ENCODE data around the gene WRAP73. TPM values are rescaled to one million over a fixed set of nuclear protein-coding genes. Genes with fewer than 3 reads are reported as not detected.

WRAP73 gene
- total RNA-seq, 1 donor from 2014 or later, result 15.5 TPM

DNA sequence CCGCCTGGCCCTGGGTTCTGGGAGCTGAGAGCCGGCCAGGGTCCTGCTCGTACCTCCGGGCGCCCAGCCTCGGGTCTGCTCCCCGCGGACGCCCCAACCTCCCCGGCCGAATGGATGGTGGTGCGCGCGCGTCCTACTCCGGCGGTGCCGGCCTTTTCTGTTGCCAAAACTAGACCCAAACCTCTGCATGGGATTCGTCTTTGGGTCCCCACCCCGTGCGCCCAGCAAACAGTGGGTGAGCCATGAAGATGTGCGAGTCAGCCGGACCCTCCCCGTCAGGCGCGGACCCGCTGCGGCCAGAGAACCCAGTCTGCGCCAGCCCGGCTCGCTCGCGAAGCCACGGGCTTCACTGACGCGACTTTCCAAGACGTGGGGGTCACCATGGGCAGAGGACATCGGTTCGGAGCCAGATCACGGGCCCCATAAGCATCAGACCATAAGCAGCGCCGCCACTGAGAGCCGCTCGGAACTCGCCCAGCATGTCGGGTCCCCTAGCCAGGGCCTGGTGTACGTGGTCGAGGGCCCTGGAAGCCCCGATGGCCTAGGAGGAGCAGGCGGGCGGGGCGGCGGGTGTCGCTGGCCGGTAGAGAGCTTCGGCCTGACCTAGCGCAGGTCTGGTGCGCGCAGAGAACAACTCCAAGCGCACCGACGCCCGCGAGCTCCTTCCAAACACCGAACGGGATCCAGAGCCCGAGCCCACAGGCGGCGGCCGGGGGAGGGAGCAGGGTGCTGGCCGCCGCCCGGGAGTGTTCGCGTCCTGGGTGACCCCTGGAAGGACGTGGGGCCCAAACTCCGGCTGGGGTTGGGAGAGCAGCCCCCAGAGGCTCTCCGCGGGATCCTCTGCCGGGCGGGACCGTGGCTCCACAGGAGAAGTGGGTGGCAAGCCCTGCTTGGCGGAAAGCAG is 1.4 kb upstream of the WRAP73 start:
- Mint-ChIP-seq H3K27ac (ENCODE audit: unreplicated experiment) (no peak overlapping the region), H3K9me3 (ENCODE audit: low read depth) (no peaks in the 10 kb centered on the region), H3K27me3 (ENCODE audit: low read depth) (peaks cover 36% of the 10 kb centered on the region), H3K4me1 (ENCODE audit: low read depth) (peaks cover 16% of the 10 kb centered on the region), H3K36me3 (ENCODE audit: low read depth) (peaks cover 5% of the 10 kb centered on the region), H3K4me3 (ENCODE audit: unreplicated experiment) (peak overlapping the region; percentile 40)
- peak; percentile 81 for DNase-seq (ENCODE audit: low spot score)
- TF ChIP-seq CTCF (IDR thresholded peaks at IDR 0.05), result no peak

GRCh38 chr1:3650248-3651025 is 534 bp upstream of the WRAP73 start:
- Mint-ChIP-seq H3K27ac (ENCODE audit: unreplicated experiment) (no peak overlapping the region), H3K9me3 (ENCODE audit: low read depth) (no peaks in the 10 kb centered on the region), H3K36me3 (ENCODE audit: low read depth) (peaks cover 7% of the 10 kb centered on the region), H3K4me3 (ENCODE audit: unreplicated experiment) (peak overlapping the region; percentile 69), H3K27me3 (ENCODE audit: low read depth) (peaks cover 31% of the 10 kb centered on the region), H3K4me1 (ENCODE audit: low read depth) (peaks cover 16% of the 10 kb centered on the region)
- DNase-seq (ENCODE audit: low spot score), result no peak
- TF ChIP-seq CTCF (IDR thresholded peaks at IDR 0.05), result no peak

- peaks cover 13% of the 10 kb centered on the region for H3K36me3 Mint-ChIP-seq (ENCODE audit: low read depth)
- peaks cover 7% of the 10 kb centered on the region for H3K27me3 Mint-ChIP-seq (ENCODE audit: low read depth)
- no peak overlapping the region for H3K27ac Mint-ChIP-seq (ENCODE audit: unreplicated experiment)
- no peak for TF ChIP-seq CTCF (IDR thresholded peaks at IDR 0.05)
- no peak overlapping the region for H3K4me3 Mint-ChIP-seq (ENCODE audit: unreplicated experiment)
- peaks cover 16% of the 10 kb centered on the region for H3K4me1 Mint-ChIP-seq (ENCODE audit: low read depth)
- DNase-seq (ENCODE audit: low spot score), result no peak
- H3K9me3 Mint-ChIP-seq (ENCODE audit: low read depth), result no peaks in the 10 kb centered on the region
Measured at GRCh38 chr1:3646596-3646995, 3.3 kb downstream of the WRAP73 start.

DNA sequence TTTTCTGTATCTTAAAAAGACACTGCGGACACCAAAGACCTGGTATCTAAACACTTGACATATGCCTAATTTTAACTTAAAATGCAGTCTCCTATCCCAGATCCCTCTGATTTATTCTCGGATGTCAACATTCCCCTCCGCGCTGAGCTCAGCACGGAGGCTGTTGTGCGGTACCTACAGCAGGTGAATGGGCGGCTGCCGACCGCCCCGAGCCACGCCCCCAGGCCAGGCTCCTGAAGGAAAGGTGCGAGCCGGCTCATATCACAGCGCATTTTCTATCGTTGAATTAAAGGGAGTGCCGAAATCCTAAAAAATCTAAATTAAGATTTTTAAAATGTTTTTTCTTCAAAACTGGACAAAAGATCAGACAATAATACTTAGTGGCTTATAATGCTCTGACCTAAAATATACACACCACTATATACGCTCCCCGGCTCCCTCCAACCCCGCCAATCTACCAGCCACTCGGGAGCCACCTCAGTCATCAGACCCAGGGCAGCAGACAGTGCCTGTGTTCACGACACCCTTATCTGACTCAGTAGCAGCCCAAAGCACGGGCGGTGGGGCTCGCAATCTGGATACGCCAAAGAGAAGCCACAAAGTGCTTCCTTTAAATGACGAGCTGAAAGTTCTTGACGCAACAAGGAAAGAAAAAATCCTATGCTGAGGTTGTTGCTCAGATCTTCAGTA is 4.1 kb downstream of the WRAP73 start:
- no peak for TF ChIP-seq CTCF (IDR thresholded peaks at IDR 0.05)
- Mint-ChIP-seq H3K4me3 (ENCODE audit: unreplicated experiment) (no peak overlapping the region), H3K27ac (ENCODE audit: unreplicated experiment) (no peak overlapping the region)

GRCh38 chr1:3645247-3645646 is 4.7 kb downstream of the WRAP73 start:
- peaks cover 16% of the 10 kb centered on the region for H3K4me1 Mint-ChIP-seq (ENCODE audit: low read depth)
- H3K36me3 Mint-ChIP-seq (ENCODE audit: low read depth), result peaks cover 14% of the 10 kb centered on the region
- H3K27ac Mint-ChIP-seq (ENCODE audit: unreplicated experiment), result no peak overlapping the region
- H3K9me3 Mint-ChIP-seq (ENCODE audit: low read depth), result no peaks in the 10 kb centered on the region
- H3K4me3 Mint-ChIP-seq (ENCODE audit: unreplicated experiment), result no peak overlapping the region
- DNase-seq (ENCODE audit: low spot score), result no peak
- no peak for TF ChIP-seq CTCF (IDR thresholded peaks at IDR 0.05)
- peaks cover 2% of the 10 kb centered on the region for H3K27me3 Mint-ChIP-seq (ENCODE audit: low read depth)

More for the DNA sequence above, 4.1 kb downstream of the WRAP73 start:
- Mint-ChIP-seq H3K27me3 (ENCODE audit: low read depth) (peaks cover 4% of the 10 kb centered on the region), H3K4me1 (ENCODE audit: low read depth) (peaks cover 16% of the 10 kb centered on the region), H3K9me3 (ENCODE audit: low read depth) (no peaks in the 10 kb centered on the region), H3K36me3 (ENCODE audit: low read depth) (peaks cover 14% of the 10 kb centered on the region)
- peak; percentile 72 for DNase-seq (ENCODE audit: low spot score)
